ENCODE results near the gene TPM3.
"Not testable (repeated sequence)": the region's sequence is repeated elsewhere in the genome, so short reads cannot be mapped to it uniquely, and the experiment has no call there.

Gene TPM3

GRCh38 chr1:154205778-154206177 is 13.9 kb upstream of the TPM3 start:
- not testable (repeated sequence) for DNase-seq

GRCh38 chr1:154199563-154199879 is 7.6 kb upstream of the TPM3 start:
- DNase-seq: no peak

- peak; percentile 39 for DNase-seq
These were observed 7.1 kb upstream of the TPM3 start for GRCh38 chr1:154198756-154199562.

- DNase-seq: no peak
These were observed 1.9 kb upstream of the TPM3 start for GRCh38 chr1:154193821-154194220.

GRCh38 chr1:154192476-154192875 is 576 bp upstream of the TPM3 start:
- no peak for DNase-seq

GRCh38 chr1:154190550-154190949 is 1.4 kb downstream of the TPM3 start:
- DNase-seq: no peak

GRCh38 chr1:154186852-154187501 is 4.9 kb downstream of the TPM3 start:
- no peak for DNase-seq

GRCh38 chr1:154186177-154186576 is 5.7 kb downstream of the TPM3 start:
- peak; percentile 28 for DNase-seq

GRCh38 chr1:154183046-154183915 is 8.6 kb downstream of the TPM3 start:
- peak; percentile 97 for DNase-seq

- DNase-seq: no peak
These were observed 9.4 kb downstream of the TPM3 start for GRCh38 chr1:154182344-154183045.

- no peak for DNase-seq
These were observed 10.0 kb downstream of the TPM3 start for GRCh38 chr1:154181944-154182343.

GRCh38 chr1:154179946-154180687 is 11.8 kb downstream of the TPM3 start:
- no peak for DNase-seq

GRCh38 chr1:154178911-154179811 is 12.7 kb downstream of the TPM3 start:
- DNase-seq: no peak

GRCh38 chr1:154178013-154178412 is 13.9 kb downstream of the TPM3 start:
- no peak for DNase-seq

GRCh38 chr1:154176337-154176736 is 15.6 kb downstream of the TPM3 start:
- no peak for DNase-seq

- DNase-seq: no peak
These were observed 17.2 kb downstream of the TPM3 start for GRCh38 chr1:154174654-154175053.

- DNase-seq: no peak
These were observed 20.0 kb downstream of the TPM3 start for GRCh38 chr1:154171880-154172279.

- no peak for DNase-seq
These were observed 20.7 kb downstream of the TPM3 start for GRCh38 chr1:154171223-154171583.

- DNase-seq: no peak
These were observed 21.2 kb downstream of the TPM3 start for GRCh38 chr1:154170547-154171222.

GRCh38 chr1:154167461-154167860 is 24.4 kb downstream of the TPM3 start:
- no peak for DNase-seq

GRCh38 chr1:154166207-154166606 is 25.7 kb downstream of the TPM3 start:
- no peak for DNase-seq

All from NCI-H2081 treated with DMSO at 0.1 percent for 48 hours (cell line).